Esophagus squamous epithelium (tissue), 4 donors: ENCODE results near the gene UBE2V1.

Experiments
- CTCF ChIP-seq, 6 experiments: fragments of 450-650 bp in 4 of 6; fragments of 200-600 bp in 2 of 6; sonication (generic) in 2 of 6; IDR thresholded peaks; one replicate each; pipeline ENCODE4 v1.5.1; 2016 to 2019; ENCODE audit warnings: antibody characterized with exemption in 6 of 6, mild to moderate bottlenecking in 4 of 6, moderate library complexity in 4 of 6
- POLR2A ChIP-seq, 4 donors: fragments of 450-650 bp; IDR thresholded peaks; one replicate each; pipeline ENCODE4 v1.6.1; 2017; ENCODE audit warnings: antibody characterized with exemption in 4 of 4, mild to moderate bottlenecking in 4 of 4, moderate library complexity in 3 of 4

- TF ChIP-seq CTCF (IDR thresholded peaks at IDR 0.05) (no peak), POLR2A (IDR thresholded peaks at IDR 0.05) (no peak)
These were observed 55.3 kb downstream of the UBE2V1 start for GRCh38 chr20:50057714-50058053.
